ENCODE data around the gene C3.
"Not testable (repeated sequence)": the region's sequence is repeated elsewhere in the genome, so short reads cannot be mapped to it uniquely, and the experiment has no call there.

The C3 gene

DNA sequence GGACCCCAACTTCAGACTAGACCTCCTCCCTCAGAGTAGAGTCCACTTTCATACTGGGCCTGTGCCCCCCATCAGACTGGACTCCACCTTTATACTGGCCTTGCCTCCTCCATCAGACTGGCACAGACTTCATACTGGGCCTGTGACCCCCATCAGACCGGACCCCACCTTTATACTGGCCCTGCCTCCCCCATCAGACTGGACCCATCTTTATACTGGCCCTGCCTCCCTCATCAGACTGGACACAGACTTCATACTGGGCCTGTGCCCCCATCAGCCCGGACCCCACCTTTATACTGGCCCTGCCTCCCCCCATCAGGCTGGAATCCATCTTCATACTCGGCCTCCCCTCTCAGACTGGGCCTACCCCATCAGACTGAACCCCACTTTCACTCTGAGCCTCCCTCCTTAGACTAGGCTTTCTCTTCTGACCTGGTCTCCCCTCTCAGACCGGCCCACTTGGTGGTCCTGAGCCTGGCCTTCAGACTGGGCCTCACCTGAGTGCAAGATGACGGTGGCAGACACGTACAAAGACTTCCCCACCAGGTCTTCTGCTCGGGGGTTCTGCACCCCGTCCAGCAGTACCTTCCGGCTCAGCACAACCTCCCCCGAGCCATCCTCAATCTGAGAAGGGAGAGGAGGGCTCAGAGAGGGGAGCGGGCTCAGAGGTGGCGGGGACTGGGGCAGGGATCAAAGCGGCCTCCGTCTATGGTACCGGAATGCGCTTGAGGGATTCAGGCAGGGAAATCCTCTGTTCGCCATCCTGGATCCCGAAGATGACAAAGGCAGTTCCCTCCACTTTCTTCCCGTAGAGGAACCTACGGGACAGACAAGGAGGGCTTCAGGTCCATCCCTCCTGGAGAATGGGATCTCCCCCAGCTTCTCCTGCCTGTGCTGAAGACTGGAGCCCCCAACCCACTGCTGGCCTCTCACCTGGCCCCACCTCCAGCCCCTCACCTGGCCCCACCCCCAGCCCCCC, 7.5 kb downstream of the C3 start:
- DNase-seq (ENCODE audit: low spot score): no peak

DNA sequence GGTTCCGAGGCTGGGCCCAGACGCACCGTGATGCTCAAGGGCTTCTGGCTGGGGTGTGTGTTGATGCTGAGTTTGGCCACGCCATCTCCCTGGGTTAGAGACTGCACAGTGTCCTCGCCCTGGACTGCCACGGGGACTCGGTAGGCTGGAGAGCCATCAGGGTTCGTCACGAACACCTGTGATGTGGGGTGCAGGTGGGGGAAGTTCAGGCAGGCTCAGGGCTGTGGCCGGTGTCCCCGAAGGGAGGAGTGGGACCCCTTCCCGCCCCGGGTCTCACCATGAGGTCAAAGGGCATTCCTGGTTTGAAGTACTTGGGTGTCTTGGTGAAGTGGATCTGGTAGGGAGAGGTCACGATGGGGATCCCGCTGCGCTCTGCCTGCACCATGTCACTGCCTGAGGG, 8.2 kb downstream of the C3 start:
- no peak for DNase-seq (ENCODE audit: low spot score)

DNA sequence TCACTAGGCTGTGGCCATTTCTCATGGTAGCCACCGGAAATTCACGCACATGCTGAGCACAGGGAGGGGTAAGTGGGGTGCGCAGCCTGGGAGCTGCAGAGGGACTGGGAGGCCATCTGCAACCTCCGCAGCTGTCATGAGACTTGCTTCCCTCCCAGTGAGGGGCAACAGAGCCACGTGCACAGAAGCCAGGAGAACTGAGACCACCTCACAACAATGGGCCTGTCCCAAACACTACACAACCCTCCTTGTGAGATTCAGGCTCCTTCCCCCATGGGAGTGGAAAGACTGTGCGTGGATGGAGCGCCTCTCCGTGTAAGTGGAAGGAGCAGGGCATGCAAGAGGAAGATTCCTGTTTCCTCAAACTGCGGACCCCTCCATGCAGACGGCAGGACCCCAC, 8.8 kb downstream of the C3 start:
- no peak for DNase-seq (ENCODE audit: low spot score)

GRCh38 chr19:6711078-6711361, 9.4 kb downstream of the C3 start:
- no peak for DNase-seq (ENCODE audit: low spot score)

- DNase-seq (ENCODE audit: low spot score): no peak
These were observed 10.0 kb downstream of the C3 start for GRCh38 chr19:6710273-6711077.

DNA sequence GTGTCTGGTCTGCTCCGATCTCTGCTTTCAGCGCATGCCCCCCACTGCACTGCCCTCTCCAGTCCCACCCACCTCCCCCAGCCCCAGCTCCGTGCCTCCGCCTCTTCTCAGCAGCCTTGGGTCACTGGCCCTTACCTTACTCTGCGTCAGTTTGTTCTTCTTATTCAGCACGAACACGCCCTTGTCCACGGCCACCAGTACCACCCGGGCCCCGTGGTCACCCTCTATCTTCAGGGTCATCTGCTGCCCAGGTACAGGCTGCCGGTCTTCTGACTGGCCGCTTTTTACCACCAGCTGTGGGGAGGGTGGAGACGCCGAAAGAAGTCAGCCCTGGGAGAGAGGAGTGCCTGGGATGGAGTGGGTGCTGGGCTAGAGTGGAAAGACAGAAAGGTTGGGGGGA, 10.9 kb downstream of the C3 start:
- no peak for DNase-seq (ENCODE audit: low spot score)

GRCh38 chr19:6708913-6709312, 11.5 kb downstream of the C3 start:
- DNase-seq (ENCODE audit: low spot score): not testable (repeated sequence)

DNA sequence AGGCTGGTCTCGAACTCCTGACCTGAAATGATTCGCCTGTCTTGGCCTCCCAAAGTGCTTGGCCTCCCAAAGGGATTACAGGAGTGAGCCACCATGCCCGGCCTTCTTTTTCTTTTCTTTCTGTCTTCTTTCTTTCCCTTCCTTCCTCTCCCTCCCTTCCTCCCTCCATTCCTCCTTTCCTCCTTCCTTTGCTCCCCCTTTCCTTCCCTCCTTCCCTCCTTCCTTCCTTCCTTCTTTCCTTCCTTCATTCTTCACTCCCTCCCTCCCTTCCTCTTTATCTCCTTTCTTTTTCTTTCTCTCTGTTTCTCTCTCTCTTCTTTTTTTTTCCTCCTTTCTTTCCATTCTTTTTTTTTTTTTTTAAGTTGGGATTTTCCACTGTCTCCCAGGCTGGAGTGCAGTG, 12.1 kb downstream of the C3 start:
- DNase-seq (ENCODE audit: low spot score): no peak

DNA sequence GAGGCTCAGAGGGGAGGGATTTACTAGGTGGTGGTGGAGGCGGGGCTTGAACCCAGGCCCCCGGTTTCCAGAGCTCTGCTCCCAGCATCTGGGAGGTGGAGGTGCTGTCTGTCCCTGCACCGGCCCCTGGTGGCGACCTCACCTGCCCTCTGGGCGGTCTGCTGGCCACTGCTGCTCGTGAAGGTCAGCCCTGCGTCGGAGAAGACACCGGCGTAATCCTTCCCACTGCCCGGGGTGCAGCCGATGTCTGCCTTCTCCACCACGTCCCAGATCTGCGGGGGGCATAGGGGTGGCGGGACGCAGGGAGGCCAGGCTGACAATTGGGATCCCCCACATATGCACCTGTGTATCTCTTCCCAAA, 12.8 kb downstream of the C3 start:
- no peak for DNase-seq (ENCODE audit: low spot score)

- DNase-seq (ENCODE audit: low spot score): no peak
These were observed 13.3 kb downstream of the C3 start for GRCh38 chr19:6707011-6707657.

- no peak for DNase-seq (ENCODE audit: low spot score)
These were observed 13.9 kb downstream of the C3 start for GRCh38 chr19:6706633-6706958.

DNA sequence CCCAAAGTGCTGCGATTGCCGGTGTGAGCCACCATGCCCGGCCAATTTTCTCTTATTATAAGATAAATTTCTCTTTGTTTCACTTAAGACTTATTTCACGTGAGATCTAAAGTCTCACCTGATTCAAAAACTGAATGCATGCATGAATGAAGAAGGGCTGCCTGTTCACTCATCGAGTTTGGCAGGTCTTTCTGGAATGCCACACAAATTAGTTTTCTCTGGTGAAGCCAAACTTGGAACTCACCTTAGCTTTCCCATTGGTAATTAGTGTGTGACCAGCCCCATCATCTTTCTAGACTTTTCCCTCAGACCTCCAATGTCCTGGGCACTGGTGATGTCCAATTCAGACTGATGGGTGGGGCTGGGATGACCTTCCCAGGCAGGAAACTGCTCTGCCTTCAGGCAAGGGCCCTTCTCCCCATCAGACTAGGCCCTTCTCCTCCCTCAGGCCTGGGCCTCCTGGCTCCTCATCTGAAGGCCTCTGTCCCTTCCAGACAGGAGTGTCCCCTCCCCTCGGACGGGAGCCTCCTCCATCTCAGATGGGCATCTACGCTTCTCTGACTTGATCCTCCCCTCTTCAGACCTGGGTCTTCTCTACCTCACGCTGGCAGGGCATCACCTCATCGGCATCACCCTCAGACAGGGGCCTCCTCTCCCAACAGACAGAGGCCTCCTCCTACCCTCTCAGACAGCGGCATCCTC, 14.4 kb downstream of the C3 start:
- DNase-seq (ENCODE audit: low spot score): no peak

- no peak for DNase-seq (ENCODE audit: low spot score)
These were observed 19.7 kb downstream of the C3 start for GRCh38 chr19:6700586-6701316.

- DNase-seq (ENCODE audit: low spot score): no peak
These were observed 20.5 kb downstream of the C3 start for GRCh38 chr19:6699935-6700334.

GRCh38 chr19:6697291-6697690, 23.2 kb downstream of the C3 start:
- no peak for DNase-seq (ENCODE audit: low spot score)

- no peak for DNase-seq (ENCODE audit: low spot score)
These were observed 24.1 kb downstream of the C3 start for GRCh38 chr19:6696239-6696820.

DNA sequence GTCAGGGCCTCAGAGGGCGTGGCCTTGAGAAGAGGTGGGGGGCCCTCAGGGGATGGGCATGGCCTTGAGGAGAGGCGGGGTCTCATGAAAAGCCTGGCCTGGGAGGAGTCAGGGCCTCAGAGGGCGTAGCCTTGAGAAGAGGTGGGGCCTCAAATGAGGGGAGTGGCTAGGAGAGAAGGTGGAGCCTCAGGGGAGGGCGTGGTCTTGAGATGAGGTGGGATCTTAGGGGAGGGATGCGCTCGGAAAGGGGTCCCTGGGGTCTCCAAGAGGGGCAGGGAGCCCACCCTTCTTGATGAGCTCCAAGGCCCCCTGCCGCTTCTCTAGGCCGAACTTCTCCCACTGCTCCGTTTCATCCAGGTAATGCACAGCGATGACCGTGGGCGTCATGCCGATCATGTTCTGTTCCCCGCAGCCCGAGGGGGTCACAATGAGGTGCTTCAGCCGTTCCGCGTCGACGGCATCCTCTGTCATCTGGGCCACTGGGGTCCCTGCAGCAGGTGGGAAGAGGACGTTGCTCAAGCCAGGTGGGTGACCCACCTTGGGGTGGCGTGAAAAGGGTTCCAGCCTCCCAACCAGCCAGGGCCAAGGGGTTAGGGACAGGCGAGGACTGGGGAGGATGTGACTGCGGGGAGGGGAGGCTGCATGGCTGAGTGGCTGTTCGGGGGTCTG, 26.2 kb downstream of the C3 start:
- no peak for DNase-seq (ENCODE audit: low spot score)

GRCh38 chr19:6693681-6694080, 26.8 kb downstream of the C3 start:
- DNase-seq (ENCODE audit: low spot score): no peak

DNA sequence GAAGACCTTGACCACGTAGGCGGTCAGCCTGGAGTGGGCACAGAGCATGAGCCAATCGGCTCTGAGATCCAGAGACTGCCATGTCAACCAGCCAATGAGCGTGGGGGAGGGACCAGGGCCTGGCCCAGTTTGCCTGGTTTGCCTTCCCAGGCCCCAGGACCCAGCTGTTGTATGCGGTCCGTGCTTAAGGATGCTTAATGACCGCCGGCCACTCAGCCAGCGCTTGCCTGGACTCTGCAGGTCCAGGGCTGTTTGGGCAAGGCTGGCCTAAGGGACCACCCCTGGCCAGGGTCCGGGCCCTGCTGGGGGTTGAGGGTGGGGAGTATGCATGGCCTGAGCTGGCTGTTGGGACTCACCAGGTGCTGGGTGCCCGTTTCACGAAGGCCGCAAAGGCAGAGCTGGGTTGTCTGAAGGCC, 27.4 kb downstream of the C3 start:
- DNase-seq (ENCODE audit: low spot score): no peak

GRCh38 chr19:6692027-6692426, 28.4 kb downstream of the C3 start:
- DNase-seq (ENCODE audit: low spot score): no peak

GRCh38 chr19:6691342-6691741, 29.1 kb downstream of the C3 start:
- no peak for DNase-seq (ENCODE audit: low spot score)

Measured in CD4-positive, alpha-beta T cell treated with Interleukin-15 for 4 hours (primary cell).